Measurements from ENCODE around the gene PCNT. TPM values are rescaled to one million over a fixed set of nuclear protein-coding genes. Genes with fewer than 3 reads are reported as not detected.

Gene PCNT
- total and polyA plus RNA-seq, 10 donors: 6.4 to 43.7 (median 35.4) TPM

- WGBS, 5 donors: 1 to 2% (median 2%) methylated on average over 16 of the region's 16 CpGs
- Histone ChIP-seq H3K27ac (peak overlapping the region; percentile 90 to 98 (median 96)), H3K4me3 (peak overlapping the region; percentile 68 to 99 (median 92)), H3K27me3 (replicated peaks in 1 of 7) (no peaks in the 10 kb centered on the region), H3K36me3 (peaks cover 0 to 43% (median 16%) of the 10 kb centered on the region in 6 donors), H3K9me3 (no peaks in the 10 kb centered on the region), H3K4me1 (peaks cover 37 to 89% (median 51%) of the 10 kb centered on the region in 6 donors)
- no peak for DNase-seq
- TF ChIP-seq CTCF (IDR thresholded peaks at IDR 0.05 in 8 of 11, conservative IDR thresholded peaks at IDR 0.05 in 3 of 11): no peak
- TF ChIP-seq POLR2A (IDR thresholded peaks at IDR 0.05): no peak
- no peak for TF ChIP-seq POLR2AphosphoS5 (IDR thresholded peaks at IDR 0.05)
- intact Hi-C loops (cut with DNase I; ENCODE audit: low total_unique reads): loop anchor here (5.0 kb wide), 1 partner anchor 41 kb away; a partner anchor contains a TSS
These were observed 37.3 kb upstream of the PCNT start for GRCh38 chr21:46286648-46287002.

GRCh38 chr21:46287541-46287940 lies 36.4 kb upstream of the PCNT start:
- Histone ChIP-seq H3K27ac (peak overlapping the region in 1 of 8 donors; percentile 98), H3K27me3 (replicated peaks in 1 of 7) (no peaks in the 10 kb centered on the region), H3K36me3 (peaks cover 0 to 42% (median 17%) of the 10 kb centered on the region in 6 donors), H3K9me3 (no peaks in the 10 kb centered on the region), H3K4me1 (peaks cover 28 to 80% (median 42%) of the 10 kb centered on the region in 6 donors), H3K4me3 (peak overlapping the region in 1 of 8 donors; percentile 90)
- no peak for DNase-seq
- intact Hi-C loops (cut with DNase I; ENCODE audit: low total_unique reads): loop anchor here (5.0 kb wide), 1 partner anchor 40 kb away; a partner anchor contains a TSS
- WGBS, 5 donors: 86 to 94% (median 91%) methylated on average over 10 of the region's 10 CpGs
- TF ChIP-seq CTCF (IDR thresholded peaks at IDR 0.05 in 8 of 11, conservative IDR thresholded peaks at IDR 0.05 in 3 of 11) (no peak), POLR2AphosphoS5 (IDR thresholded peaks at IDR 0.05) (no peak), POLR2A (IDR thresholded peaks at IDR 0.05) (no peak)

- WGBS, 5 donors: 74 to 87% (median 79%) methylated on average over 6 of the region's 6 CpGs
- intact Hi-C loops (cut with DNase I; ENCODE audit: low total_unique reads): loop anchor here (5.0 kb wide), 1 partner anchor 38 kb away; a partner anchor contains a TSS
These were observed 34.2 kb upstream of the PCNT start for GRCh38 chr21:46289655-46290179.

GRCh38 chr21:46291561-46291960 lies 32.4 kb upstream of the PCNT start:
- WGBS, 5 donors: 90 to 98% (median 96%) methylated on average over 2 of the region's 2 CpGs
- Histone ChIP-seq H3K4me3 (no peak overlapping the region), H3K27ac (no peak overlapping the region), H3K9me3 (no peaks in the 10 kb centered on the region), H3K36me3 (peaks cover 0 to 25% (median 9%) of the 10 kb centered on the region in 6 donors), H3K4me1 (peaks cover 0 to 68% (median 16%) of the 10 kb centered on the region in 6 donors), H3K27me3 (replicated peaks in 1 of 7) (peaks cover 0 to 3% (median 0%) of the 10 kb centered on the region in 7 donors)
- no peak for TF ChIP-seq POLR2A (IDR thresholded peaks at IDR 0.05)
- TF ChIP-seq POLR2AphosphoS5 (IDR thresholded peaks at IDR 0.05): no peak
- TF ChIP-seq CTCF (IDR thresholded peaks at IDR 0.05 in 8 of 11, conservative IDR thresholded peaks at IDR 0.05 in 3 of 11): no peak
- intact Hi-C loops (cut with DNase I; ENCODE audit: low total_unique reads): no loop called here
- no peak for DNase-seq

More at GRCh38 chr21:46289655-46290179, 34.2 kb upstream of the PCNT start:
- TF ChIP-seq POLR2A (IDR thresholded peaks at IDR 0.05) (no peak), POLR2AphosphoS5 (IDR thresholded peaks at IDR 0.05) (no peak)
- no peak overlapping the region for H3K27ac ChIP-seq
- peaks cover 7 to 60% (median 20%) of the 10 kb centered on the region in 6 donors for H3K4me1 ChIP-seq
- H3K36me3 ChIP-seq: peaks cover 0 to 25% (median 9%) of the 10 kb centered on the region in 6 donors
- H3K4me3 ChIP-seq: no peak overlapping the region
- H3K27me3 ChIP-seq (replicated peaks in 1 of 7): no peaks in the 10 kb centered on the region
- no peaks in the 10 kb centered on the region for H3K9me3 ChIP-seq
- no peak for DNase-seq

Measured in spleen (tissue), 11 donors.